Vagina (tissue), 2 donors: ENCODE measurements around the gene ARFRP1. TPM values are rescaled to one million over a fixed set of nuclear protein-coding genes. Genes with fewer than 3 reads are reported as not detected.
A peak's percentile ranks its signal among the peaks of the same experiment; 100 is the strongest.

Experiments used
- DNase-seq, 2 donors: peaks; one replicate each; pipeline ENCODE4 v3.0.0-alpha.2; 2017; ENCODE audit errors: extremely low spot score in 2 of 2
- H3K27ac ChIP-seq: fragments of 200-600 bp; sonication (generic); one replicate; pipeline ENCODE4 v1.5.1; 2019
- H3K27me3 ChIP-seq: fragments of 200-600 bp; sonication (generic); one replicate; pipeline ENCODE4 v1.5.1; 2019
- H3K36me3 ChIP-seq, 2 donors: fragments of 200-600 bp; sonication (generic); one replicate each; pipeline ENCODE4 v1.5.1; 2017 to 2019
- H3K4me1 ChIP-seq: fragments of 200-600 bp; sonication (generic); one replicate; pipeline ENCODE4 v1.5.1; 2019
- H3K4me3 ChIP-seq, 2 donors: fragments of 200-600 bp; sonication (generic); 1 replicate in 1 of 2; 2 replicates in 1 of 2; pipeline ENCODE4 v1.5.1; 2016 to 2019
- H3K9me3 ChIP-seq: fragments of 200-600 bp; sonication (generic); one replicate; pipeline ENCODE4 v1.5.1; 2019
- POLR2A ChIP-seq, 2 donors: fragments of 450-650 bp; IDR thresholded peaks; one replicate each; pipeline ENCODE4 v1.6.1; 2017; ENCODE audit warnings: antibody characterized with exemption in 2 of 2, mild to moderate bottlenecking in 2 of 2, moderate library complexity in 2 of 2
- POLR2AphosphoS5 ChIP-seq, 2 donors: sonication (generic); formaldehyde crosslinking; IDR thresholded peaks; one replicate each; pipeline ENCODE4 v1.9.0; 2017; ENCODE audit warnings: antibody characterized with exemption in 2 of 2, mild to moderate bottlenecking in 2 of 2, low read depth in 1 of 2; ENCODE audit not compliant: insufficient read depth in 1 of 2
- intact Hi-C: fragments of 100-400 bp; cut with DNase I; formaldehyde crosslinking; loops from one replicate; pipeline ENCODE4 v1.15.1; 2023
- total RNA-seq: library from RNA; depleted of rRNA; stranded (reverse); fragments of >200 nt; gene quantifications from one replicate; pipeline ENCODE4 v1.2.3, GENCODE V29; 2016
- TF ChIP-seq, protein P1 (sequence below), 3 experiments: fragments of 450-650 bp in 2 of 3; fragments of 200-600 bp in 1 of 3; sonication (generic) in 1 of 3; IDR thresholded peaks; one replicate each; pipeline ENCODE4 v1.5.1; 2017 to 2019; ENCODE audit warnings: antibody characterized with exemption in 3 of 3, mild to moderate bottlenecking in 2 of 3, moderate library complexity in 2 of 3

The ARFRP1 gene
- total RNA-seq, 1 donor from 2014 or later: 30.9 TPM

DNA sequence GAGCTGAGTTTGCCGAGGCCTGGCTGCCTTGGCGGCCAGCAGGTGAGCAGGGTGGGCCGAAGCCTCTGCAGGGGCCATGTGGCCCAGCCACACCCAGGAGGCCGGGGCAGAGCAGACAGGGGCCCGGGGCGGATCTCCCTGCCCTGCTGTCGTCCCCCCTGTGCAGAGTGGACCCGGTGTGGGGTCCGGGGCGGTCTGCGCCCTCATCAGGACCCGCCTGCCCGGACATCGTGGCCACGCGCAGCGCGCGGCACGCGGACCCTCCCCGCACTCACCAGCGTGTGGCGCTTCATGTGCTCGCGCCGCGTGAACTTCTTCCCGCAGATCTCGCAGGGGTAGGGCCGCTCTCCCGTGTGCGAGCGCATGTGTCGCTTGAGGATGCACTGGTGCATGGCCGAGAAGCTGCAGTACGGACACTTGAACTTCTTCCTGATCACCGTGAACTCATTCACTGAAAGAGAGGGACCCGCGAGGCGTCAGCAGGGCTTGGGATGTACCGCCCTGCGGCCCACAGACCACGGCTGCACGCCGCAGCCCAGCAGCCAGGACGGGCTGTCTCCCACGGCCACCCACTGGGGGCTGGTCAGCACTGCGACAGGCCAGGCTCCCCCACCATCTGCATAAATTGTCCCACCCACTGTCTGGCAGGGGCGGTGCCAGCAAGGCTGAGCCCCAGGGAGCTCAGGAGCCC is 44.8 kb upstream of the ARFRP1 start:
- no peak for DNase-seq
- Histone ChIP-seq H3K27ac (no peak overlapping the region), H3K36me3 (no peaks in the 10 kb centered on the region), H3K27me3 (no peaks in the 10 kb centered on the region), H3K9me3 (no peaks in the 10 kb centered on the region), H3K4me1 (no peaks in the 10 kb centered on the region), H3K4me3 (no peak overlapping the region)
- TF ChIP-seq POLR2AphosphoS5 (IDR thresholded peaks at IDR 0.05; ENCODE audit: insufficient read depth in 1 of 2, low read depth in 1 of 2) (no peak), POLR2A (IDR thresholded peaks at IDR 0.05) (no peak)
- TF ChIP-seq, protein P1, sequence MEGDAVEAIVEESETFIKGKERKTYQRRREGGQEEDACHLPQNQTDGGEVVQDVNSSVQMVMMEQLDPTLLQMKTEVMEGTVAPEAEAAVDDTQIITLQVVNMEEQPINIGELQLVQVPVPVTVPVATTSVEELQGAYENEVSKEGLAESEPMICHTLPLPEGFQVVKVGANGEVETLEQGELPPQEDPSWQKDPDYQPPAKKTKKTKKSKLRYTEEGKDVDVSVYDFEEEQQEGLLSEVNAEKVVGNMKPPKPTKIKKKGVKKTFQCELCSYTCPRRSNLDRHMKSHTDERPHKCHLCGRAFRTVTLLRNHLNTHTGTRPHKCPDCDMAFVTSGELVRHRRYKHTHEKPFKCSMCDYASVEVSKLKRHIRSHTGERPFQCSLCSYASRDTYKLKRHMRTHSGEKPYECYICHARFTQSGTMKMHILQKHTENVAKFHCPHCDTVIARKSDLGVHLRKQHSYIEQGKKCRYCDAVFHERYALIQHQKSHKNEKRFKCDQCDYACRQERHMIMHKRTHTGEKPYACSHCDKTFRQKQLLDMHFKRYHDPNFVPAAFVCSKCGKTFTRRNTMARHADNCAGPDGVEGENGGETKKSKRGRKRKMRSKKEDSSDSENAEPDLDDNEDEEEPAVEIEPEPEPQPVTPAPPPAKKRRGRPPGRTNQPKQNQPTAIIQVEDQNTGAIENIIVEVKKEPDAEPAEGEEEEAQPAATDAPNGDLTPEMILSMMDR (IDR thresholded peaks at IDR 0.05): no peak
- intact Hi-C loops: no loop called here

GRCh38 chr20:63751471-63752271 is 43.9 kb upstream of the ARFRP1 start:
- no peak overlapping the region for H3K27ac ChIP-seq
- intact Hi-C loops: no loop called here
- no peak overlapping the region for H3K4me3 ChIP-seq
- H3K4me1 ChIP-seq: no peaks in the 10 kb centered on the region
- TF ChIP-seq, protein P1 (IDR thresholded peaks at IDR 0.05): no peak
- H3K27me3 ChIP-seq: no peaks in the 10 kb centered on the region
- H3K36me3 ChIP-seq: no peaks in the 10 kb centered on the region
- no peak for DNase-seq
- no peaks in the 10 kb centered on the region for H3K9me3 ChIP-seq

DNA sequence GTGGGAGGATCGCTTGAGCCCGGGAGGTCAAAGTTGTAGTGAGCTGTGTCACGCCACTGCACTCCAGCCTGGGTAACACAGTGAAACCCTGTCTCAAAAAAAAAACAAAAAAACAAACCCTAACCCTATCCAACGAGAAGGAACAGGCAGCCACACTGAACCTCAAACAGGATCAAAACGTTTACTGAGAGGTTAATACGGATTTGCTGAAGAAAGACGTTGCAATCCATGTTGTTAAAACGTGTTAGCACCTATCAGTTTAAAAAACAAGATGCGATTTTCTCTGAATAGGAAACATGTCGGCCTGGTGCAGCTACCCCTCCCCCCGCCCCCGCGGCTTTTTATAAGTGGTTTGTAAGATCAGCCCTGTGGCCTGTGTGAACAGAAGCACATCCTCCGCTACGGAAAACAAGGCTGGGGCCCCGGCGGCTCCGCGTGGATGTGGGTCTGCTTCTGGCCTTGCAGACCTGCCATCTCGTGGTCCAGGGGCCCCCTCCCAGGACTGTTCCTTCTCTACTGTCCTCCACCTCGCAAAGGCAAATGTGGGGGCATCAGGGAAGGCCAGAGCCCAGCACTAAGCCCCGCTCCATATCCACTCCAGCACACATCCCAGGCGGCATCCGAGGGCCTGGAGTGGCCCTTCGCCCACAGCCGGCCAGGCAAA is 43.2 kb upstream of the ARFRP1 start:
- Histone ChIP-seq H3K36me3 (no peaks in the 10 kb centered on the region), H3K9me3 (no peaks in the 10 kb centered on the region), H3K27ac (no peak overlapping the region), H3K27me3 (no peaks in the 10 kb centered on the region), H3K4me3 (no peak overlapping the region), H3K4me1 (no peaks in the 10 kb centered on the region)
- intact Hi-C loops: no loop called here
- DNase-seq: no peak
- TF ChIP-seq, protein P1 (IDR thresholded peaks at IDR 0.05): no peak
- peak in 1 of 2 donors; percentile 12 for TF ChIP-seq POLR2AphosphoS5 (IDR thresholded peaks at IDR 0.05; ENCODE audit: insufficient read depth in 1 of 2, low read depth in 1 of 2)

DNA sequence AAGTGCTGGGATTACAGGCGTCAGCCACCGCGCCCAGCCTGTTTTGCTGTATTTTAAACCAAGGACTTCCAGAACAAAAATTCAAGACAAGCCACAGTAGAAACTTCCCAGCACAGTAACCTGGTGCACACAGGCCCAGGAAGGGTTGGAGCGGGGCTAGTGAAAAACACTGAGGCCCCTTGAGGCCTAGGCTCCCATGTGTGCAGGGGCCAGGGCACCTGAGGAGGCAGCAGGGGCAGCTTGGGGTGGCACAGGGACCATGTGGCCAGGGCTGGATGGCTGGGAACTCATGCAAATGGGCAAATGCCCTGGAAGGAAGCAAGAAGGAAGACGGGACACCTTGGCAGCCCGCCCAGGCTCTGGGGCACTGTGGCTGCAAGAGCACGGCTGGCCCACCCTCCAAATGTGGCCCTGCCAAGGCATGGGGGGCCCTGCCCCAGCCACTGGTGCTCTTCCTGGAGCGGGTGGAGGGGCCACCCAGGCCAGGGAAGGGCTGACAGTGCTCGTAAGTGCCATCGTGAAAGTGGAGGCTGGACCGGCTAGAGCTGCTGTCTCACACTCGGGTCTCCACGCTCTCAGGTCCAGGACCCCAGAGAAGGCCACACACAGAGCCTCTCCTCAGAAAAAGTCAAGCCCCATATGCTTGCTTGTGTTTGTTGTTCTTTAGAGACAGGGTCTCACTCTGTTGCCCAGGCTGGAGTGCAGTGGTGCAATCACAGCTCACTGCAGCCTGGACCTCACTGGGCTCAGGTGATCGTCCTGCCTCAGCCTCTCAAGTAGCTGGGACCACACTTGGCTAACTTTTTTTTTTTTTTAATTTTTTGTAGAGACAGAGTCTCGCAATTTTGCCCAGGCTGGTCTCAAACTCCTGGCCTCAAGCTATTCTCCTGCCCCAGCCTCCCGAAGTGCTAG is 42.1 kb upstream of the ARFRP1 start:
- DNase-seq: no peak
- H3K4me3 ChIP-seq: no peak overlapping the region
- no peaks in the 10 kb centered on the region for H3K9me3 ChIP-seq
- H3K4me1 ChIP-seq: no peaks in the 10 kb centered on the region
- intact Hi-C loops: no loop called here
- TF ChIP-seq, protein P1 (IDR thresholded peaks at IDR 0.05): no peak
- TF ChIP-seq POLR2A (IDR thresholded peaks at IDR 0.05) (no peak), POLR2AphosphoS5 (IDR thresholded peaks at IDR 0.05; ENCODE audit: insufficient read depth in 1 of 2, low read depth in 1 of 2) (no peak)
- H3K27ac ChIP-seq: no peak overlapping the region
- no peaks in the 10 kb centered on the region for H3K36me3 ChIP-seq
- H3K27me3 ChIP-seq: no peaks in the 10 kb centered on the region
